ENCODE data around the gene ADGRA1. TPM values are rescaled to one million over a fixed set of nuclear protein-coding genes. Genes with fewer than 3 reads are reported as not detected.

Gene ADGRA1
- total RNA-seq, 2 experiments from 2014 or later: not detected

DNA sequence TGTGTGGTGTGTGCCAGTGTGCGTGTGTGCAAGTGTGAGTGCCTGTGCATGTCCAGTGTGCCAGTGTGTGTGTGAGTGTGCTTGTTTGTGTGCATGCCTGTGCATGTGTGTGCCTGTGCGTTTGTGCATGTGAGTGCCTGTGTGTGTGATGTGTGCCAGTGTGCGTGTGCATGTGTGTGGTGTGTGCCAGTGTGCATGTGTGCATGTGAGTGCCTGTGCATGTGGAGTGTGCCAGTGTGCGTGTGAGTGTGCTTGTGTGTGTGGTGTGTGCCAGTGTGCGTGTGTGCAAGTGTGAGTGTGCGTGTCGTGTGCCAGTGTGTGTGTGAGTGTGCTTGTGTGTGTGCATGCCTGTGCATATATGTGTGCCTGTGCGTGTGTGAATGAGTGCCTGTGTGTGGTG, 33.8 kb downstream of the ADGRA1 start:
- H3K4me2 ChIP-seq (ENCODE audit: low read length): no peak overlapping the region
- no peak for DNase-seq (ENCODE audit: low spot score)
- ChIA-PET CTCF (ENCODE audit: unreplicated experiment) (no interaction called here), POLR2A (no interaction called here)
- H2AFZ ChIP-seq (ENCODE audit: low read length): no peak overlapping the region
- H3K27ac ChIP-seq (ENCODE audit: low read depth, low read length, poor library complexity, severe bottlenecking): no peak overlapping the region
- no TSS peak for BruUV-seq (replicated peaks)
- no peak overlapping the region for H3K4me3 ChIP-seq (ENCODE audit: low read depth, low read length, poor library complexity, severe bottlenecking)
- intact Hi-C loops (cut with micrococcal nuclease; ENCODE audit: unreplicated experiment): no loop called here
- no peaks in the 10 kb centered on the region for H3K9me2 ChIP-seq (ENCODE audit: insufficient read depth, low read length)
- no peaks in the 10 kb centered on the region for H3K4me1 ChIP-seq (ENCODE audit: insufficient read depth, low read length, poor library complexity, severe bottlenecking)
- H3K79me2 ChIP-seq (ENCODE audit: insufficient read depth, low read depth, low read length): no peaks in the 10 kb centered on the region
- TF ChIP-seq, protein P1, sequence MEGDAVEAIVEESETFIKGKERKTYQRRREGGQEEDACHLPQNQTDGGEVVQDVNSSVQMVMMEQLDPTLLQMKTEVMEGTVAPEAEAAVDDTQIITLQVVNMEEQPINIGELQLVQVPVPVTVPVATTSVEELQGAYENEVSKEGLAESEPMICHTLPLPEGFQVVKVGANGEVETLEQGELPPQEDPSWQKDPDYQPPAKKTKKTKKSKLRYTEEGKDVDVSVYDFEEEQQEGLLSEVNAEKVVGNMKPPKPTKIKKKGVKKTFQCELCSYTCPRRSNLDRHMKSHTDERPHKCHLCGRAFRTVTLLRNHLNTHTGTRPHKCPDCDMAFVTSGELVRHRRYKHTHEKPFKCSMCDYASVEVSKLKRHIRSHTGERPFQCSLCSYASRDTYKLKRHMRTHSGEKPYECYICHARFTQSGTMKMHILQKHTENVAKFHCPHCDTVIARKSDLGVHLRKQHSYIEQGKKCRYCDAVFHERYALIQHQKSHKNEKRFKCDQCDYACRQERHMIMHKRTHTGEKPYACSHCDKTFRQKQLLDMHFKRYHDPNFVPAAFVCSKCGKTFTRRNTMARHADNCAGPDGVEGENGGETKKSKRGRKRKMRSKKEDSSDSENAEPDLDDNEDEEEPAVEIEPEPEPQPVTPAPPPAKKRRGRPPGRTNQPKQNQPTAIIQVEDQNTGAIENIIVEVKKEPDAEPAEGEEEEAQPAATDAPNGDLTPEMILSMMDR (conservative IDR thresholded peaks at IDR 0.05; ENCODE audit: low read length): no peak
- TF ChIP-seq EZH2phosphoT487 (IDR thresholded peaks at IDR 0.05; ENCODE audit: borderline replicate concordance, low read depth, low read length): no peak
- H3K36me3 ChIP-seq (ENCODE audit: insufficient read depth, low read length): no peaks in the 10 kb centered on the region
- H3K9me3 ChIP-seq (ENCODE audit: low read length): no peaks in the 10 kb centered on the region
- H4K20me1 ChIP-seq (ENCODE audit: insufficient read depth, low read length): no peaks in the 10 kb centered on the region

DNA sequence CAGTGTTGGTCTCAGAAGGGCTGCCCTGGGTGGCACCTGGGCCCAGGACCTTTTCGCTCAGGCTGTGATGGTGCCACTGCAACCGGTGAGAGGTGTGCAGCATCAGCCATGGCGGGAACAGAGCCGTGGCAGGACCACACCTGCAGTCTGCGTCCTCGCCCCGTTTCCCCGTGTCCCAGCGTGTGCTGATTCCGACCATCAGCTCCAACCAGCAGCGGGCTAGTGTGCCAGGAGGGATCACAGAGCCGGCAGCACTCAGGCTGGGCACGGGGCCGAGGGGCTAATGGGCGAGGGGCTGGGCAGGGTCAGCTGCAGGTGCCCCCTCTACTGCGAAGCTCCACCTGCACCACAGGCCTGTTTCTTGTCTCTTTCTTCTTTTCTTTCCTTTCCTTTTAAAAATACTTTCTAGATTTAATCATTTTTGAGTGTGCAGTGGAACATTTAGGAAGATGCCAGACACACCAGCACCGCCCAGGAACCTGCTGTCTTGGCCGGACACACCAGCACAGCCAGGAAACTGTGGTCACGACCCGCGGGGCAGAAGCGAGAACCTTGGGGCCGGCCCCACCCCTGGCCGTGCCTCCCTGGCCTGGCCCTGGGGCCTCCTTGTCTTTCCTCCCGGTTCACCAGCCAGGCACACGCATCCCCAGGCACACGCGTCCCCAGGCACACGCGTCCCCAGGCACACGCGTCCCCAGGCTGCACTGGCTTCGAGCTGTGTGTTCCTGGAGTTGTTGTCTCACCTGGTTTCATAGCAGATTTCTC, 34.6 kb downstream of the ADGRA1 start:
- ChIA-PET CTCF (ENCODE audit: unreplicated experiment) (no interaction called here), POLR2A (no interaction called here)
- H4K20me1 ChIP-seq (ENCODE audit: insufficient read depth, low read length): no peaks in the 10 kb centered on the region
- H2AFZ ChIP-seq (ENCODE audit: low read length): no peak overlapping the region
- no peak for DNase-seq (ENCODE audit: low spot score)
- no peaks in the 10 kb centered on the region for H3K79me2 ChIP-seq (ENCODE audit: insufficient read depth, low read depth, low read length)
- no peak for TF ChIP-seq EZH2phosphoT487 (IDR thresholded peaks at IDR 0.05; ENCODE audit: borderline replicate concordance, low read depth, low read length)
- TF ChIP-seq, protein P1 (conservative IDR thresholded peaks at IDR 0.05; ENCODE audit: low read length): no peak
- H3K4me3 ChIP-seq (ENCODE audit: low read depth, low read length, poor library complexity, severe bottlenecking): no peak overlapping the region
- H3K36me3 ChIP-seq (ENCODE audit: insufficient read depth, low read length): no peaks in the 10 kb centered on the region
- no peaks in the 10 kb centered on the region for H3K4me1 ChIP-seq (ENCODE audit: insufficient read depth, low read length, poor library complexity, severe bottlenecking)
- no peaks in the 10 kb centered on the region for H3K9me2 ChIP-seq (ENCODE audit: insufficient read depth, low read length)
- BruUV-seq (replicated peaks): no TSS peak
- H3K9me3 ChIP-seq (ENCODE audit: low read length): no peaks in the 10 kb centered on the region
- no peak overlapping the region for H3K4me2 ChIP-seq (ENCODE audit: low read length)
- H3K27ac ChIP-seq (ENCODE audit: low read depth, low read length, poor library complexity, severe bottlenecking): no peak overlapping the region
- intact Hi-C loops (cut with micrococcal nuclease; ENCODE audit: unreplicated experiment): no loop called here

GRCh38 chr10:133123050-133123745, 35.5 kb downstream of the ADGRA1 start:
- H3K4me1 ChIP-seq (ENCODE audit: insufficient read depth, low read length, poor library complexity, severe bottlenecking): no peaks in the 10 kb centered on the region
- no peak overlapping the region for H3K27ac ChIP-seq (ENCODE audit: low read depth, low read length, poor library complexity, severe bottlenecking)
- DNase-seq (ENCODE audit: low spot score): no peak
- no peak overlapping the region for H3K4me3 ChIP-seq (ENCODE audit: low read depth, low read length, poor library complexity, severe bottlenecking)
- ChIA-PET CTCF (ENCODE audit: unreplicated experiment) (no interaction called here), POLR2A (no interaction called here)
- H3K4me2 ChIP-seq (ENCODE audit: low read length): no peak overlapping the region
- BruUV-seq (replicated peaks): no TSS peak
- no peaks in the 10 kb centered on the region for H3K9me3 ChIP-seq (ENCODE audit: low read length)
- TF ChIP-seq, protein P1 (conservative IDR thresholded peaks at IDR 0.05; ENCODE audit: low read length): no peak
- no peak for TF ChIP-seq EZH2phosphoT487 (IDR thresholded peaks at IDR 0.05; ENCODE audit: borderline replicate concordance, low read depth, low read length)
- H3K79me2 ChIP-seq (ENCODE audit: insufficient read depth, low read depth, low read length): no peaks in the 10 kb centered on the region
- H4K20me1 ChIP-seq (ENCODE audit: insufficient read depth, low read length): no peaks in the 10 kb centered on the region
- intact Hi-C loops (cut with micrococcal nuclease; ENCODE audit: unreplicated experiment): no loop called here
- H3K36me3 ChIP-seq (ENCODE audit: insufficient read depth, low read length): no peaks in the 10 kb centered on the region
- H2AFZ ChIP-seq (ENCODE audit: low read length): no peak overlapping the region
- no peaks in the 10 kb centered on the region for H3K9me2 ChIP-seq (ENCODE audit: insufficient read depth, low read length)
